NT2/D1 (cell line): Measurements from ENCODE around the gene F8A3.
"Not testable (repeated sequence)": the region's sequence is repeated elsewhere in the genome, so short reads cannot be mapped to it uniquely, and the experiment has no call there.

ENCODE experiments used
- DNase-seq: peaks from one replicate; pipeline ENCODE4 v3.0.0-alpha.2; 2011; ENCODE audit warnings: low read depth, low spot score
- H3K27me3 ChIP-seq: 2 replicates; pipeline ENCODE4 v1.6.0; 2011; ENCODE audit warnings: mild to moderate bottlenecking; ENCODE audit not compliant: insufficient read length, insufficient read depth
- H3K36me3 ChIP-seq: 2 replicates; pipeline ENCODE4 v1.6.1; 2011; ENCODE audit warnings: mild to moderate bottlenecking, low read length, mixed read lengths; ENCODE audit not compliant: insufficient read depth, insufficient read length
- H3K4me1 ChIP-seq: 2 replicates; pipeline ENCODE4 v1.5.1; 2011; ENCODE audit not compliant: insufficient read depth, insufficient read length
- H3K4me3 ChIP-seq: 2 replicates; pipeline ENCODE4 v1.5.1; 2011; ENCODE audit warnings: low read depth; ENCODE audit not compliant: insufficient read length
- H3K9ac ChIP-seq: 2 replicates; pipeline ENCODE4 v1.6.0; 2011; ENCODE audit warnings: low read depth; ENCODE audit not compliant: insufficient read length
- H3K9me3 ChIP-seq: 2 replicates; pipeline ENCODE4 v1.5.1; 2011; ENCODE audit warnings: mild to moderate bottlenecking, low read length; ENCODE audit not compliant: insufficient read depth
- SUZ12 ChIP-seq: IDR thresholded peaks from 2 replicates; pipeline ENCODE4 v1.6.1; 2011; ENCODE audit not compliant: insufficient read length, insufficient read depth; ENCODE audit errors: extremely low read depth
- YY1 ChIP-seq: IDR thresholded peaks from 2 replicates; pipeline ENCODE4 v1.6.1; 2011; ENCODE audit not compliant: insufficient read length, insufficient read depth
- ZNF274 ChIP-seq: IDR thresholded peaks from 2 replicates; pipeline ENCODE4 v1.6.1; 2011; ENCODE audit warnings: mild to moderate bottlenecking, low read depth, low read length

The F8A3 gene

DNA sequence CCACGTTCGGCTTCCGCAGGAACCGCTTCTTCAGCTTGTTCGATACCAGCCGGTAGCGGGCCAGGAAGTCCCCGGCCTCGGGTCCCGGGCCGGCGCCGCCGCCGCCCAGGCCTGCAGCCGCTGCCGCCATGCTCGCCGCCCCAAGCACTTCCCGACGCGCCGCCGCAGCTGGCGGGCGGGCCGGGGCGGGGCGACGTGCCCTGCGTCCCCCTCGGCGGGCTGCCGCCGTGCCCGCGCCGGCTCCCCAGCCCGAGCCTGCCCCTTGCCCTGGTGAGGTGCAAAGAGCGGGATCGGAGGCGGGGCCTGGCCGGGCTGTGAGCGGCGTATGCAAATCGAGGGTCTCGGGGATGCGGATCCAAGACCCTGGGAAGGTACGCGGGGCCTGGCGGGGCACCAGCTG is at the start of gene F8A3:
Gene F8A3, minus strand, starts transcription at position 150 of the 400 bp plus-strand sequence. Its CDS starts 20 bp downstream, at position 130.
- H3K9me3 ChIP-seq, H3K4me3 ChIP-seq, H3K4me1 ChIP-seq, H3K27me3 ChIP-seq, H3K9ac ChIP-seq, DNase-seq, H3K36me3 ChIP-seq: not testable (repeated sequence)

DNA sequence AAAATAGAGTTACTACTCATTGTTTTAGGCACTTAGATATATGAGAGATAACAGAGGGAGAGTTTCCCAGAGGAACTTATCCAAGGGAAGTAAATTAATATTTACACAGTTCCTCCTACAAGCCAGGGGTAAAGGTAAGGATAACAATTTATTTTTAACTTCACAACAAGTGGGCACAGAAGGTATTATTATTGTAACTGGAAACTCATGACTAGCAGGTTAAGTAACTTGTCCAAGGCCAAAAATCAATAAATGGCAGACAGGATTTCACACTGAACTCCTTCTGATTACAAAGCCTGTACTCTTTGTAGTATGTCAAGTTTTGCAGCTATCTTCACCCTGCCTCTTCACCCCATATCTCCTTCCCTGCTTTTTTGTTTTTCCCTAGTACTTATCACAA is 46.9 kb upstream of the F8A3 start:
- Histone ChIP-seq H3K4me1 (no peaks in the 10 kb centered on the region), H3K4me3 (no peak overlapping the region), H3K9ac (no peak overlapping the region), H3K27me3 (no peaks in the 10 kb centered on the region), H3K9me3 (no peaks in the 10 kb centered on the region), H3K36me3 (no peaks in the 10 kb centered on the region)
- no peak for TF ChIP-seq SUZ12
- no peak for TF ChIP-seq YY1
- no peak for TF ChIP-seq ZNF274
- DNase-seq, result no peak

DNA sequence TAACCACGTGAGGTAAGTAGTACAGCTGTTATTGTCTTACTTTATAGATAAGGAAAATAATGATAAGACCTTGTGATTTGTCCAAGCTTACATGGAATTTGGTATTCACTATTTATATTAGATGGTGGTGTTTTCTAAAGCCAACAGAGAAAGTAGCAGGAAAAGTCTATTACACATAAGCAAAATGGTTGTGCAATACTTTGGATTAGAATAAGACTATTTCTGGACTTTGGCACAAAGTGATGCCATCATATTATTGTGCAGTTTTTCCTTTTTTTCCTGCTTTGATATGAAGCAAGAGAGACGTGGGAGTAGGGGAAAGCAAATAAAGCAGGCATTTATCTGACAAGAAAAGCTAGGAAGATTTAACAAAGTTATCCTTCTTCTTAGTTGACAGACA is 36.7 kb upstream of the F8A3 start:
- not testable (repeated sequence) for H3K4me1 ChIP-seq, H3K27me3 ChIP-seq, DNase-seq, H3K9ac ChIP-seq, H3K4me3 ChIP-seq, H3K9me3 ChIP-seq, H3K36me3 ChIP-seq

DNA sequence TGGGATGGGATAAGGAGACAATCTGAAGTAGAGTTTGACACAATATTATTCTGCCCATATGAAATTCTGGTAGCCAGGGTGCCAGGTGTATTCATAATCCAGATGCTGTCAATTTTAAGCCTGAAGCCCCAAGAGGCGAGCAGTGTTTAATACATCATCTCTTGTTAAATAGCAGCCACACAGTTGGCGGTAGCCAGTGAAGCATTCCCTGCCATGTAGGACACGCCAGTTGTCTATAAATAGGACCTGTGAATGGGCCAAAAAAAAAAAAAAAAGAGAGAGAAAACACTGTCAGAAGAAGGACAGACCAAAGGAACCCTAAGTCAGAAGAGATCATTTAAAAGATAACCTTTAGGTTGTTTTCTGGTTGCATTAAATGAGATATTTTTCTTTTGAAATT is 33.0 kb upstream of the F8A3 start:
- H3K27me3 ChIP-seq, H3K4me3 ChIP-seq, H3K36me3 ChIP-seq, H3K9me3 ChIP-seq, DNase-seq, H3K9ac ChIP-seq, H3K4me1 ChIP-seq: not testable (repeated sequence)

DNA sequence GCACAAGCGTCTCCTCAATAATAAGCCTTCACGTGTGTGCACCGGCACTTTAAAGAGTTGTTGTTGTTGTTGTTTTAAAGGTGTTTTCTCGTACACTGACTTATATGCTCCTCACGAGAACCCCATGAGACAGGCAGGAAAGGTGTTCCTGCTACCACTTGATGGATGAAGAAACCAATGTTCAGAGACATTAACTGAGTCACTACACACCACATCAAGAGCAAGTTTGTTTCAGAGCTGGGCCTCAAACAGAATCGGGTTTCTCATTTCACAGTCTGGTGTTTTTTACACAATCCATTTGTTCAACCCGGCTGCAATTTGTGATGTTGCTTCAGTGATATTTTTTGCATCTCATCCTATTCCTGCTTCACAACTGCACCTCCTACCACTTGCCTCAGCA is 18.7 kb upstream of the F8A3 start:
- not testable (repeated sequence) for H3K36me3 ChIP-seq, H3K9me3 ChIP-seq, H3K9ac ChIP-seq, H3K4me1 ChIP-seq, H3K27me3 ChIP-seq, H3K4me3 ChIP-seq, DNase-seq

DNA sequence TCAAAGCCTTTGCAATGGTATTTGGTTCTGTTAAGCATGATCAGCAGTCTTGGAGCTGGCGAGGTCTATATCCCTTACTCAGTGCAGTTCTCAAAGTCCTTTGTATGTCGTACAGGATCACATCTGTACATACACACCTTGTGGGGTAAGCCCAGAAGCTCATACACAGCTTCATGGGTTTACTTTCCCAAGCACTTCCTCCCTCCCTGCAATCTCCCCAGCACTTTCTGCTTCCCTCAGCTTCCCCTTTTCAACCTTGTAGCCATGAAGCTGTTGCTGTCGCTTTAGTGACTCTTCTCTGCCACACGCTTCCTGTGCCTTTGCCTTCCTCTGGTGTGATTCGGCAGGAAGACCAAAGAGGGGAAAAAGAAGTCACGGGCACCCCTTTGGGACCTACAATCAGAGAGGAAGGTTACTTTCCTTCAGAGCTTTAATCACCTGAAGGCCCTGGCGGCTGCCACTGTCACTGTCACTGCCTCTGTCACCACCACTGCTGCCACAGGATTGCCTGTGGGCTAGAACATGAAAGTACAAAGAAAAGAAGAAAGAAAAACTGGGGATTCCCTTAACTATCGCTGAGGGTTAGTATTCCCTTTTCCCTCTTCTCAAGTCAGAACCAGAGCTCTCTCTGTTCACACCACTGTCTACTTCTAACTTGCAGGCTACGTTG is 8.0 kb upstream of the F8A3 start:
- H3K4me1 ChIP-seq, H3K9me3 ChIP-seq, DNase-seq, H3K36me3 ChIP-seq, H3K4me3 ChIP-seq, H3K27me3 ChIP-seq, H3K9ac ChIP-seq: not testable (repeated sequence)

DNA sequence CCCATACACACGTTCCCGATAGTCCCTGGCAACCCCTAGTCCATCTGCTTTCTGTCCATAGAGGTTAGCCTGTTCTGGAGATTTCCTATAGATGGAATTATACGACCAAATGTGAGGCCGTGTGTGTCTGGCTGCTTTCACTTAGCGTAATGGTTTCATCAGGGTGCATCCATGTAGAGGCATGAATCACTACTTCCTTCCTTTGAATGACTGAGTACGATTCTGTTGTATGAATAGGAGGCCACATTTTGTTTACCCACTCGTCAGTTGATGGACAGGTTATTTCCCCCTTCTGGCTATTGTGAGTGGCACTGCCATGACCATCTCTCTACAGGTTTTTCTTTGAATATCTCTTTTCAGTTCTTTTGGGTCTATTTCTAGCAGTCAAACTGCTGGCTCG is 2.1 kb upstream of the F8A3 start:
- not testable (repeated sequence) for H3K4me1 ChIP-seq, H3K4me3 ChIP-seq, H3K36me3 ChIP-seq, H3K9me3 ChIP-seq, DNase-seq, H3K27me3 ChIP-seq, H3K9ac ChIP-seq

DNA sequence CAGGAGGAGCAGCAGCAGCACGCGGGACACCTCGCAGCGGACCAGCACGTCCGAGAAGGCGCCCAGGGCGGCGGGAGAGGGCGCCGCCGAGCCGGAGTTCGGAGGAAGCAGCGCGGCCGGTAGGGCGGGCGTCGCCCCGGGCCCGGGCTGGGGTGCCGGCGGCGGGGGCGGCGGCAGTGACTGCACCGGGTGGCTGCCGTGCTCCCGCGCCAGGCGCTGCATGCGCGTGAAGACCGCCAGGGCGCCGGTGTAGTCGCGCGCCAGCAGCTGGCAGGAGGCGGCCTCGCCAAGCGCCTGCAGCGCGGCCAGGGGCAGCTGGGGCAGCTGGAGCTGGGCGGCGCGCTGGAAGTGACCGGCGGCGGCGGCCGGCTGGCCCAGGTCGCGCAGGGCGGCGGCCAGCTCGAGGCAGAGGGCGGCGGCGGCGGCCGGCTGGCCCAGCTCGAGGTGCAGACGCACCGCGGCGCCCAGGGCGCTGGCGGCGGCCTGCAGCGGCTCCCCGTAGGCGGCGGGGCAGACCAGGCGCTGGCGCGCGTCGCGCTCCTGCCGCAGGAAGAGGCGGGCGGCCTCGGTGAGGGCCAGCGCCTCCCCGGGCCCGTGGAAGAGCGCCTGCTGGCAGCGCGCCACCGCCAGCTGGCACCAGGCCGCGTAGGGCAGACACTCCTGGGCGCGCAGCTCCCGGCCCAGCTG is 516 bp downstream of the F8A3 start:
- H3K4me1 ChIP-seq, H3K9ac ChIP-seq, H3K4me3 ChIP-seq, H3K9me3 ChIP-seq, DNase-seq, H3K36me3 ChIP-seq, H3K27me3 ChIP-seq: not testable (repeated sequence)
